H54 (cell line): ENCODE results near the gene PIM2.

Source experiments
- DNase-seq: peaks from one replicate; pipeline ENCODE4 v3.0.0; 2011; ENCODE audit warnings: low spot score, mixed read lengths; ENCODE audit not compliant: insufficient read length
- FAIRE-seq: peaks from 3 replicates; lab custom pipeline; 2011; peaks lifted over from hg19 to GRCh38; lab: Jason Lieb, UNC
- POLR2A ChIP-seq: IDR thresholded peaks from 2 replicates; pipeline ENCODE4 v1.6.1; 2011; ENCODE audit warnings: low read depth, mild to moderate bottlenecking, low read length

PIM2 gene

DNA sequence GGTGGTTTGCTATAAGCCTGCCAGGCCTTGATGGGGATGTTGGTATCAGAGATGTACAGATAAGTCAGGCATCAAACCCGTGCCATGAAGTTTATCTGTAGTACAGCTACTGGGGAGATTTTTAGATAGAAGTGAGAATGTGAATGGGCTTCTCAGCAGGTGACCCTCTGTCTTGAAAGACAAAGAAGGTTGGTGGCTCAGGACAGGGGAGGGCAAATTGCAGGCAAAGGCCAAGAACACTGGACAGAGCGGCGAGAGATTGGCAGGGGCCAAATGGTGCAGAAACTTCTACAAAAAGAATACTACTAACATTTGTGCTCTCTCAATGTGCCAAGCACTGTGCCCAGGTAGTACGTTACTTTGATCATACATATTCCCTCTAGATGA lies 1.9 kb upstream of the PIM2 start:
- no peak for TF ChIP-seq POLR2A
- DNase-seq = no peak
- no peak for FAIRE-seq

GRCh38 chrX:48919947-48920717 lies 1.3 kb upstream of the PIM2 start:
- no peak for TF ChIP-seq POLR2A
- no peak for DNase-seq
- no peak for FAIRE-seq

DNA sequence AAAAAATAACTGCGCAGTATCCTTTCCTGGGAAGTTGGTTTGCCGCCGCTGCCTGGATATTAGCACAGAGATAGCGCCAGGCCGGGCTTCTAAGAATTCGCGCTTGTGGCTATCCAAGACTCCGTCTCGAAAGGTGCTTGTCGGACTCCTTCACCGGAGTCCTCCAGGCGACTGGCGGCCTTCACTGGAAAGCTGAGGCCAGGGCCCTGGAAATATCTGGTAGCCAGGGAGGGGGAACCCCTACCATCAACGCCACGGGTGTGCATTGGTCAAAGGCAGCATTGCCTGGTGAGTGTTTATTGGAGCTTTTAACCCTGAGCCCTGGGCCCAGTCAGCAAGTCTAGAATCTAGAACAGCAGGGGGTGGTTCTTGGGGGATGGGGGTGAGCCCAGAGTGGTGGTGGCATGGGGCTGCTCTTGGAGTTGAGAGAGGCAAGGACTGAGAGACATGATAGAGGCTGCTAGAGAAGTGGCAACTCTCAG lies 577 bp upstream of the PIM2 start:
- TF ChIP-seq POLR2A = no peak
- DNase-seq (no peak), FAIRE-seq (no peak)

DNA sequence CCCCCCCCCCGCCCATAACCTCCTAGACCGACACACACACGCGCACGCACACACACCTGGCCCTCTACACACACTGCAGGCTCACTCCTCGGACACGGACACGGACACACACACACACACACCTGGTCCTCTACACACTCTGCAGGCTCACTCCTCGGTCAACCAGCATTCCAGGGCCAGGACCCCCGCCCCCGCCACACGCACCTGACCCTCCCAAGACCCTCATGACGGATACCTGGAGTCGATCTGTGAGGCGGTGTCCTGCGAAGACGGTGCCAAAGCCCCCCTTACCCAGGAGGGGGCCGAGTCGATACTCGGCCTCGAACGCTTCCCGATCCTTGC lies 552 bp downstream of the PIM2 start:
- no peak for FAIRE-seq
- DNase-seq = no peak
- TF ChIP-seq POLR2A = no peak

- DNase-seq (peak; percentile 45), FAIRE-seq (no peak)
- no peak for TF ChIP-seq POLR2A
These were observed 1.5 kb downstream of the PIM2 start for GRCh38 chrX:48917139-48918001.

DNA sequence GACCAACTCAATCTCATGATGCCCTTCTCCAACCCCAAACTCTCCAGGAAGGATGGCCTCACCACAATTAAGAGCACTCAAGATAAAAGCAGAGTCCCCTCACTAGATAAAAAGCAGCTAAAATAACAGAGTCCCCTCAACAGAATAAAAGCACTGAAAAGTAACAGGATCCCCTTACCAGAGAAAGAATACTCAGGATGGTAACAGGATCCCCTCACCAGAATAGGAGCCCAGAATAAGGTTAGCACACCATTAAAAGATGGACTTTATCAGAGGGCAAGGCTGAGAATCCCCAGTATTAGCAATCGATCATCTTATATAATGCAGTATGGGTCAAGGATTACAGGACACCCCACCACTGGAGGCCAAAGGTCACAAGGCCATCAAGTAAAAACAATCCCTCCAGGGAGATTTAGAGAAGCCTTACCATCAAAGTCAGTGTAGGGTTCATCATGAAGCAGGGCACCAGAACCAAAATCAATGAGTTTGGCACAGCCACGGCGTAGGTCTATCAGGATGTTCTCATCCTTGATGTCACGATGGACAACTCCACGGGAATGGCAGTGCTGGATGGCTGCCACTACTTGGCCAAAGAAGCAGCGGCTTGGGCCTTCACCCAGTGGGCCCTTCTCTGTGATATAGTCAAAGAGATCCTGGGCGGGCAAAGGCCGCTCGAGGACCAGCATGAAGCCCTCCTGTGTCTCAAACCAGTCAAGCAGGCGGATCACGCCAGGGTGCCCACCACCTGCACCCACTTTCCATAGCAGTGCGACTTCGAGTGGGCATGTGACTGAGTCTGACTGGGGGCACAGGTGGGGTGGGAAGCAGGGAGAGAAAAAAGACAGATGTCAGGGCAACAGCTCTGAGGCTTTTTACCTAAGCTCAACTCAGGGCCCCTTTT lies 4.0 kb downstream of the PIM2 start:
- FAIRE-seq (no peak), DNase-seq (no peak)
- no peak for TF ChIP-seq POLR2A

- FAIRE-seq (no peak), DNase-seq (no peak)
- TF ChIP-seq POLR2A = no peak
These were observed 5.0 kb downstream of the PIM2 start for GRCh38 chrX:48913605-48914366.

GRCh38 chrX:48911412-48912182 lies 7.2 kb downstream of the PIM2 start, which contains the start of gene SLC35A2:
Gene SLC35A2, minus strand, starts transcription at chrX:48911646. Its CDS starts 10 bp downstream, at chrX:48911636.
- DNase-seq (no peak), FAIRE-seq (no peak)
- peak; percentile 56 for TF ChIP-seq POLR2A

DNA sequence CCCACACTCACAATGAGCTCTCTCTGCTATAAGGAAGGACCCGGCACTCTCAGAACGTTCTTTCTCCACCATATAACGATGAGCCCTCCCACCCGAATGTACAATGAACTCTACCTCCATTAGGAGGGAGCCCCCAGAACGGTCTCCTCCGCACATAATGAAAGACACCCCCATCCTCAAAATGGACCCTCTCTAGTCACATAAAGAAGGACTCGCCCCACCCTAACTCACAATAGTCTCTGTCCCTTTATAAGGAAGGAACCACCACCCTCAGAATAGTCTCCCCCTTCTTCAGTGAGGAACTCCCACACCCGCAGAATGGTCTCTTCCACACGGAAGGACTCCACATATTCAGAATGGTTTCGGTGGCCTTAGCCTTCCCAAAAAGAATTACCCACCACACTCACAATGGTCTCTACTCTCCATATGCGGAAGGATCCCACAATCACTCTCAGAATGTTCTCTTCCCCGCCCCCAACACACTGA lies 7.9 kb downstream of the PIM2 start:
- TF ChIP-seq POLR2A = no peak
- DNase-seq = no peak
- no peak for FAIRE-seq

- no peak for TF ChIP-seq POLR2A
- DNase-seq = no peak
- FAIRE-seq = no peak
These were observed 9.0 kb downstream of the PIM2 start for GRCh38 chrX:48909703-48910294.

DNA sequence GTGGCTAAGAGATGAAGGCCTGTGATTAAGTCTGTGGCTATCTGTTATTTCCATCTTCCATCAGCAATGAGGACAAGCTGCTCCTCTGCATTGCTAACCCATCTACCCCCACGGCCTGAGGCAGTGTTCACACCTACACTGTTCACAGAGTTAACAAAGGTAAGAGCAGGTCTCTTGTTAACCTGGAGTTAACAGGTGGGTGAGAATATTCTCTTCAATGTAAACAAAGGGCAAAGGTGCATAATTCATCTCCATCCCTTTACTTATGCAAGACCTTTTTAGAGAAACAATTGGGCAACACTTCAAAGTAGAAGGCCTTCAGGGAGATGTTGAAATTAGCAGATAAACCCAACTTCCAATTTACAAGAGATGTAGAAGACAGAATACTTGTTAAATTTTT lies 10.2 kb downstream of the PIM2 start:
- no peak for DNase-seq
- TF ChIP-seq POLR2A = no peak
- FAIRE-seq = no peak
